HG02571 (cell line): Measurements from ENCODE around the gene B4GALT2.

Experiments used
- ATAC-seq: cut with Tn5 transposase; IDR thresholded peaks from one replicate; pipeline ENCODE4 v1.9.1; 2021; ENCODE audit warnings: mild to moderate bottlenecking, moderate library complexity; ENCODE audit not compliant: unreplicated experiment

Gene B4GALT2

DNA sequence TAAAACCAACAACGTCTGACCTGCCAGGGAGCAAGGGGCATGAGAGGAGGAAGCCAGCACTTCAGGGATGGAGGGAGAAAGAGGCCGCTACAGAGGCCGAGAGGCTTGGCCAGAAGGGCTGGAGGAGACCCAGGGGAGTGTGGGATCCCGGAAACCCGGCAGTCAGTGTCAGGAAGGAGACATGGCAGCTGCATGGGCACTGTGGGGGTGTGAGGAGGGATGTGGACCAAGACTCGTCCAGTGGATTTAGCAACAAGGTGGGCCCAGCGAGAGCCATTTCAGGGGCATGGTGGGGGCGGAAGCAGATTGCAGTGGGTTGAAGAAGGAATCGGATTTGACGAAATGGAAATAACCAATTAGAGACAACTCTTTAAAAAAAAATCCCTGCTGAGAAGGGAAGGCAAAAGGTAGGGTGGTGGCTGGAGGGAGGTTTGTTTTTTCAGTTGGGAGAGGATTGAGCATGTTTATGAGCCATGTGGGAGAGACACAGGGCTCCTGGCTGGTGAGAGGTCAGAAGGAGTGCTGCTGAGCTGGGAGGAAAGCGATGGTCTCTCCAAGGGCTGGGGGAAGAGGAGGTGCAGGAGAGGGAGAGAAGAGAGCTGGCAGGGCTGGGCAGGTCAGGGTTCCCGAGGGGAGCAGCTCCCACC lies 4.4 kb downstream of the B4GALT2 start:
- no peak for ATAC-seq

- no peak for ATAC-seq
Observed at GRCh38 chr1:43984855-43985254, 5.8 kb downstream of the B4GALT2 start.

- ATAC-seq, result no peak
Observed at GRCh38 chr1:43985984-43986595, 7.1 kb downstream of the B4GALT2 start.

DNA sequence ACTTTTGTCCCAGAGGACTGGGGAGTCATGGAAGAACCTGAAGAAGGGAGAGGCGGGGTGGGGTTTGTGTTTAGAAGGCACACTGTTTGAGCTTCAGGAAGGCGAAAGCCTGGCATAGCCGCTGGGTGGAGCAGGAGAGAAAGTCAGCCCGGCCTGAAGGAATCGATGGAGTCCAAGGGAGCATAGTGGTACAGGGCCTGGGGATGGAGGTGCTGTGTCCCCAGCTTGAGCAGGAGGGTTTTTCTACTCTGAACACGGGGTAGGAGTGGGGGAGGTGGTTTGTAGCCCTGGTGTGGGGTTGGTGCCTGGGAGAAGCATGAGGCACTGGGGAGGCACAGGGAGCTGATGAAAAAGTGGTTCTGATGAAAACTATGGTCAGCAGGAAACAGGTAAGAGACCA lies 7.7 kb downstream of the B4GALT2 start:
- no peak for ATAC-seq

GRCh38 chr1:43987159-43987902 lies 8.3 kb downstream of the B4GALT2 start:
- ATAC-seq, result no peak

- ATAC-seq, result no peak
Observed at GRCh38 chr1:43990271-43991199, 11.5 kb downstream of the B4GALT2 start.

GRCh38 chr1:43991200-43991475 lies 12.1 kb downstream of the B4GALT2 start:
- no peak for ATAC-seq

DNA sequence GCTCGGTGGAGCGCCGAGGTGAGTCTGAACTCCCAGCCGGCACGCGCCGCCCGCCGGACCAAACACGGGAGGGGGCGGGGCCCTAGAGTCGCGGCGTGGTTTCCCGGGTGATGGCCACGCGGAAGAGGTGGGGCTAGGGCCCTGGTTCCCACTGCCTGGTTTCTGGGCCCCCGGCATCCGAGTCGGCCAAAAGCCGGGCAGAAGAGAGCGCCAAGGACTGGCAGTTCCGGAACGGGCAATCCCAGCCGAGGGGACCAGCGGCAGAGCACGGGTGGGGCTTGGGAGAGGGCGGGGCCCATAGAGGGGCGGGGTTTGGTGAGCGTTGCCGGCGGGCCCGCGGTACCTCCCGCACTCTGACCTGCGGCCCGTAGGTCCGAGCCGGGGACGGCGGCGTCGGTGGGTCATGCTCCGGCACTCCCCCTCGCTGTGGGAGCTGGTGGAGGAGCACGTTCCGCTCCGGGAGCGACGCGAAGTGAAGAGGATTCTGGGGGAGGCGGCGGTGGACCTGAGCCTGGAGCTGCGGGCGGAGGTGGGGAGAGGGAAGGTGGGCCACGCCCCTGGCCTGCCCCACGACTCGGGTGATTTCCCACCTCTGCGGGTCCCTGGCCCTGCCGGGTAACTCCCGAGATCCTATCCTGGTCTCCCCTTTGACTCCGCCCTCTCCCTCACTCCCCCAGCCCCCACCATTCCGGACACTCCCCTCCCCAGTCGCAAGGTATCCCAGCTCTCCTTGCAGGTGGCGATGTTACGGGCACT lies 12.6 kb downstream of the B4GALT2 start, which contains the start of gene CCDC24:
Gene CCDC24, plus strand, starts transcription at position 124 of the 756 bp plus-strand sequence. Its CDS starts 280 bp downstream, at position 404.
- peak; percentile 67 for ATAC-seq

DNA sequence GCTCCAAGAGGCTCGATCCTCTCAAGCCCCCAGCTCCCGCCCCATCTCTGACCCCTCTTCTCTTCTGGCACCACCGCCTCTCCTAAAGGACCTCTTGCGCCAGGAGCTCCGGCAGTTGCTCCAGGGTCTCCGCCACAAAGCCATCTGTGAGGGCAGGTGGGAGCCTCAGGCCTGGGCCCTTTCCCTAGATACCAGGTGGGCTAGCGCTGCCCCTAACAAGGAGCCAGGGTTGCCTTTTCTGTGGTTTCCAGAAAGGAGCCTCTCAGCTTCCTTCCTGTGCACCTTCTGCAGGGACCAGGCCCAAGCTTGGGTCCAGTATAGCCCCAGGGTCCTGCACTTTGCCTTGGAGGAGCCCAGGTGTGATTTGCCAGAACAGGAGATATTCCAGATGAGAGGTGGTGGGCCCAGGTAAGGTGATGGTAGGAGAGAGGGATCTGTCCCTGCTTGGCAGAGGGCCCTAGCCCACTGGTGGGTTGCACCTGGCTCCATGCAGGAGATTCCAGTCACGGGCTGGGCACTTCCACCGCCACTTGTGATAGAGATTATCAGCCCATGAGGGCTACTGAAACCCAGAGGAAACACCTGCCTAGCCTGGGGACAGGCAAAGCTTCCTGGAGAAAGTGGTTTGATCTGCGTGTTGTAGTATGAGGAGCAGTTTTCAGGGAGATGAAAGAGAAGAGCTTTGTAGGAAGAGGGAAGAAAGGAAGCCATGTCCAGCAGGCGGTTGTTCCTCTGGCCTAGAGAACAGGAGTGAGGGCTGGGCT lies 13.4 kb downstream of the B4GALT2 start:
- no peak for ATAC-seq

- ATAC-seq, result no peak
Observed at GRCh38 chr1:43993206-43993914, 14.3 kb downstream of the B4GALT2 start.

GRCh38 chr1:43994071-43994470 lies 15.1 kb downstream of the B4GALT2 start:
- no peak for ATAC-seq

DNA sequence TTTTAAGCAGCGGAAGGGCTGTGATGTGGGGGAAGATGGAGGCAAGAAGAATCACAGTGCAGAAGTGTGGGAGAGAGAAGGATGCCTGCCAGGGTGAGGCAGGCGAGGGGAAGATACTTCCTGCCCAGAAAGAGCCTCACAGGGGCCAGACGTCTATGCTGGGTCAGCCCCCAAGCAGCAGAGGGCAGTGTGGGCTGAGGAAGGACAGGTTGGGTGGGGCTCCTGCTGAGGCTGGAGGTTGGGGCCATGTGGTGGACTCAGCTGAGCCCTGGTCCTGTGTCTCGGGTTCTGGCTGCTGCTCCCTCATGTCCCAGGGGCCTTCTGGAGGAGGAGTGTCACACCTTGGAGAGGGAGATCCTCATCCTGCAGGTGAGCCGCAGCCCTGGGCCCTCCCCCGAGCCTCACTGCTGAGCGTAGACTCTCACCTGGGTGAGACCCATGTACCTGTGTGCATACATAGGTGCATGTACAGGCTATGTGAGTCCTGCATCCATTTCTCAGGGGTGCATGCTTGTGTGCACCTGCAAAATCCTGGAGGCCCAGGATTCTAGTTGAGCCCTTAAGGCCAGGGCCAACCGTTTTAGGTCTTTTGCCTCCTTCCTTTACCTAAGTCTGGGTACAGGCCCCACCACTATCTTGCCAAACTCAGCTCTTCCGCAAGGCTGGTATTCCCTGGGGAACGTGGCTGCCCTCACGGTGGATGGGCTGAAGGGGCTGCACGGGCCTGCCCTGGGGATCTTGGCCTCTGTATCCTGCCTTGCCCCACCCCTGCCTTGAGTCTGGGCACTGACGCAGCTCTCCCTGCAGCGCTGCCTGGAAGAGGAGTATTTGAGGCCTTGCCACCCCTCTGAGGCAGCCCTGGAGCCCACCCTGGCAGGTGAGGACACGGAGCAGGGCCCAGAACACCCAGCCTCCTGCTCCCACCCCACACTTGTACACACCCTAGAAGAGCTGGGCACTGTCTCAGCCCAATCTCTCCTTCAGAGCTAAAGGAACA lies 16.1 kb downstream of the B4GALT2 start:
- ATAC-seq, result no peak

DNA sequence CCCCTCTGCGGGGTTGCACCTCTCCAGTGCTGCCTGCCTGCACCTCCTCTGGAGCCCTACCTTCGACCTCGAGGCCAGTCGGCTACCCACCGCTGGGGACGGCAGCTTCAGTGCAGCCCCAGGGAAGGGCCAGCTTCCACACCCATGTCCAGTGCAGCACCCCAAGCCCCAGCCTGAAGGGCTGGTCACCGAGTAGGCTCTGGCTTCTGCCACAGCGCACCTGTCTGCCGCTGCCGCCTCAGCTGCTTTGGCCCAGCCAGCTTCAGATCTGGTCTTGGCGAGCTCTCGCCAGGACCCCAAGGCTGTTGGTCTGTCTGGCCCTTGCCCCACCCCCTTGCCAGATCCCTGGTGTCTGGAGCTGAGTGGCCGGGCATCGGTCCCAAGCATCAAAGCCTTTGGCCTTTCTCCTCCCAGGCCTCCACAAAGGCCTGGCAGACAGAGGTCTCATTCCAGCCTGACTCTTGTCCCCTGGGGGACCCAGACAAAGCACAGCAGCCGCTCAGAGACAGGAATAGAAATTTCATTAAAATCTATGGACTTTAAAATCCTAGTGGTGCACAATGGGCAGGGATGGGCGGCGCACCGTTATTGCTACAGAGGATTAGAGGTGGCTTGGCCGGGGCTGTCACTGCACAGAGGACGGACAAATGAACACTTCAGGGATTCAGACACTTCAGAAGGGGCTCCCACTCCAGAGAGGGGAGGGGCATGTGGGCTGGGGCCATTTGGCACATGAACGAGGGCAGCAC lies 17.1 kb downstream of the B4GALT2 start:
- no peak for ATAC-seq

- ATAC-seq, result no peak
Observed at GRCh38 chr1:43996733-43997115, 17.7 kb downstream of the B4GALT2 start.

GRCh38 chr1:43997295-43997999 lies 18.4 kb downstream of the B4GALT2 start:
- no peak for ATAC-seq

- ATAC-seq, result no peak
Observed at GRCh38 chr1:43998000-43998378, 19.0 kb downstream of the B4GALT2 start.

DNA sequence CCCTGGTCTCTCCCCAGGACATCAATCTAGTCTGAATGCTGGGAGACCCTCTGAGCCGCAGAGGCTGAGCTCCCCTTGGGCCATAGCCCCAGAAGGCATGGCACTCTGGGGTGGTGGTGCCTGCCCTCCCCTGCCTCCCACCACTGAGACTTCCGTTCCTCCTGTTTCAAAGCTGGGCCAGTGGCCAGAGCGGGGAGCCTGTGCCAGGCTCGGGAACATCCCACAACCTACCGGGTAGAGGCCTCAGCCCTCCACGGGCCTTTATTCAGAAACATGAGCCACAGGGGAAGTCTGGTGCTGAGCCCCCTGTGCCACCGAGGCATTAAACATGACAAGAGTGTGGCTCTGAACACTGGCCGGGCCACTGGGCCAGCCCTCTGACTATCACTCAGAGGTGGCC lies 20.4 kb downstream of the B4GALT2 start:
- no peak for ATAC-seq
